ENCODE results near the gene FBXL7. TPM values are rescaled to one million over a fixed set of nuclear protein-coding genes. Genes with fewer than 3 reads are reported as not detected.

FBXL7 gene
- total RNA-seq, 1 donor from 2014 or later, result 12.3 TPM

GRCh38 chr5:15682122-15682521, 182.1 kb downstream of the FBXL7 start:
- Histone ChIP-seq H3F3A (ENCODE audit: low read depth) (no peaks in the 10 kb centered on the region), H3K36me3 (no peaks in the 10 kb centered on the region), H3K4me1 (peaks cover 8% of the 10 kb centered on the region), H3K9me3 (ENCODE audit: low read depth) (no peaks in the 10 kb centered on the region), H3K4me3 (no peak overlapping the region), H4K20me1 (ENCODE audit: low read depth) (no peaks in the 10 kb centered on the region), H3K79me2 (ENCODE audit: low read depth) (peaks cover 18% of the 10 kb centered on the region), H3K4me2 (no peak overlapping the region), H2AFZ (replicated peaks) (no peak overlapping the region), H3K9ac (no peak overlapping the region), H3K27ac (no peak overlapping the region), H3K27me3 (no peaks in the 10 kb centered on the region)
- TF ChIP-seq EZH2phosphoT487 (IDR thresholded peaks at IDR 0.05) (no peak), EZH2 (IDR thresholded peaks at IDR 0.05) (no peak)
- TF ChIP-seq, protein P1, sequence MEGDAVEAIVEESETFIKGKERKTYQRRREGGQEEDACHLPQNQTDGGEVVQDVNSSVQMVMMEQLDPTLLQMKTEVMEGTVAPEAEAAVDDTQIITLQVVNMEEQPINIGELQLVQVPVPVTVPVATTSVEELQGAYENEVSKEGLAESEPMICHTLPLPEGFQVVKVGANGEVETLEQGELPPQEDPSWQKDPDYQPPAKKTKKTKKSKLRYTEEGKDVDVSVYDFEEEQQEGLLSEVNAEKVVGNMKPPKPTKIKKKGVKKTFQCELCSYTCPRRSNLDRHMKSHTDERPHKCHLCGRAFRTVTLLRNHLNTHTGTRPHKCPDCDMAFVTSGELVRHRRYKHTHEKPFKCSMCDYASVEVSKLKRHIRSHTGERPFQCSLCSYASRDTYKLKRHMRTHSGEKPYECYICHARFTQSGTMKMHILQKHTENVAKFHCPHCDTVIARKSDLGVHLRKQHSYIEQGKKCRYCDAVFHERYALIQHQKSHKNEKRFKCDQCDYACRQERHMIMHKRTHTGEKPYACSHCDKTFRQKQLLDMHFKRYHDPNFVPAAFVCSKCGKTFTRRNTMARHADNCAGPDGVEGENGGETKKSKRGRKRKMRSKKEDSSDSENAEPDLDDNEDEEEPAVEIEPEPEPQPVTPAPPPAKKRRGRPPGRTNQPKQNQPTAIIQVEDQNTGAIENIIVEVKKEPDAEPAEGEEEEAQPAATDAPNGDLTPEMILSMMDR (IDR thresholded peaks at IDR 0.05), result no peak
- Mint-ChIP-seq H3K4me3 (no peak overlapping the region), H3K27me3 (ENCODE audit: insufficient read depth, low read depth) (no peaks in the 10 kb centered on the region), H3K27ac (no peak overlapping the region), H3K4me1 (no peaks in the 10 kb centered on the region), H3K9me3 (no peaks in the 10 kb centered on the region), H3K36me3 (no peaks in the 10 kb centered on the region)
- DNase-seq (ENCODE audit: low spot score), result no peak

GRCh38 chr5:15682566-15682965, 182.6 kb downstream of the FBXL7 start:
- no peaks in the 10 kb centered on the region for H3K4me1 Mint-ChIP-seq
- no peaks in the 10 kb centered on the region for H4K20me1 ChIP-seq (ENCODE audit: low read depth)

DNA sequence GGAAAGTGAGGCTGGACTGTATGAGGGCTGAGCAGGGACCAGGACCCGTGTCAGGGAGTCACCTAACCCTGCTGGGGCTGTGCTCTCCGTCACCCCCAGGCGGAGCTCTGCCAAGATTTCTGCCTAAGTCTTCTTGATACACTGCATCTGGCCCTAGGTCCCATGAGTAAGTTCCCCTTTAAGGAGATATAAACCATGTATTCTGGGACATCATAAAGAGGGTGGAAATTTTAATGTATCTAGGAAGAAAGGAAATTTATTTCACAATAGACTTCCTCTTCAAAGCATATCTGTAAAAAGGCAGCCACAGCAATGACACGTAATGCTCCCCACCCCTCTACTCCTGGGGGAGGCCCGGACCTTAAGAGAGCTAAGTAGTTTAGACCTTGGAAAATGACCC, 183.4 kb downstream of the FBXL7 start:
- Mint-ChIP-seq H3K9me3 (peaks cover under 1% of the 10 kb centered on the region), H3K27me3 (ENCODE audit: insufficient read depth, low read depth) (no peaks in the 10 kb centered on the region), H3K36me3 (no peaks in the 10 kb centered on the region), H3K27ac (no peak overlapping the region), H3K4me3 (no peak overlapping the region), H3K4me1 (no peaks in the 10 kb centered on the region)
- Histone ChIP-seq H3K27ac (no peak overlapping the region), H3K4me1 (peaks cover 9% of the 10 kb centered on the region), H3K9me3 (ENCODE audit: low read depth) (no peaks in the 10 kb centered on the region), H3K4me3 (no peak overlapping the region), H3K4me2 (no peak overlapping the region), H3K9ac (no peak overlapping the region), H3K36me3 (no peaks in the 10 kb centered on the region), H3K79me2 (ENCODE audit: low read depth) (peaks cover 18% of the 10 kb centered on the region), H4K20me1 (ENCODE audit: low read depth) (no peaks in the 10 kb centered on the region), H2AFZ (replicated peaks) (no peak overlapping the region), H3K27me3 (no peaks in the 10 kb centered on the region), H3F3A (ENCODE audit: low read depth) (no peaks in the 10 kb centered on the region)
- TF ChIP-seq, protein P1 (IDR thresholded peaks at IDR 0.05), result peak; percentile 66
- no peak for TF ChIP-seq EZH2 (IDR thresholded peaks at IDR 0.05)
- DNase-seq (ENCODE audit: low spot score), result peak; percentile 65

More at GRCh38 chr5:15682566-15682965, 182.6 kb downstream of the FBXL7 start:
- H3K36me3 ChIP-seq, result no peaks in the 10 kb centered on the region
- DNase-seq (ENCODE audit: low spot score), result no peak
- H3K27ac ChIP-seq, result no peak overlapping the region
- H3K4me3 Mint-ChIP-seq, result no peak overlapping the region
- H3K9me3 ChIP-seq (ENCODE audit: low read depth), result no peaks in the 10 kb centered on the region
- H3F3A ChIP-seq (ENCODE audit: low read depth), result no peaks in the 10 kb centered on the region
- TF ChIP-seq EZH2phosphoT487 (IDR thresholded peaks at IDR 0.05) (no peak), EZH2 (IDR thresholded peaks at IDR 0.05) (no peak)
- TF ChIP-seq, protein P1 (IDR thresholded peaks at IDR 0.05), result no peak
- peaks cover 18% of the 10 kb centered on the region for H3K79me2 ChIP-seq (ENCODE audit: low read depth)
- no peaks in the 10 kb centered on the region for H3K9me3 Mint-ChIP-seq
- no peak overlapping the region for H3K27ac Mint-ChIP-seq
- no peak overlapping the region for H3K4me2 ChIP-seq
- H3K27me3 Mint-ChIP-seq (ENCODE audit: insufficient read depth, low read depth), result no peaks in the 10 kb centered on the region
- no peak overlapping the region for H2AFZ ChIP-seq (replicated peaks)
- no peaks in the 10 kb centered on the region for H3K27me3 ChIP-seq
- H3K36me3 Mint-ChIP-seq, result no peaks in the 10 kb centered on the region
- H3K9ac ChIP-seq, result no peak overlapping the region
- H3K4me1 ChIP-seq, result peaks cover 9% of the 10 kb centered on the region
- H3K4me3 ChIP-seq, result no peak overlapping the region
